ENCODE data around the gene NLE1. TPM values are rescaled to one million over a fixed set of nuclear protein-coding genes. Genes with fewer than 3 reads are reported as not detected.
"Not testable (repeated sequence)": the region's sequence is repeated elsewhere in the genome, so short reads cannot be mapped to it uniquely, and the experiment has no call there.

The NLE1 gene
- total and polyA plus RNA-seq, 5 donors from 2014 or later, result 3.1 to 9.8 (median 4.0) TPM

DNA sequence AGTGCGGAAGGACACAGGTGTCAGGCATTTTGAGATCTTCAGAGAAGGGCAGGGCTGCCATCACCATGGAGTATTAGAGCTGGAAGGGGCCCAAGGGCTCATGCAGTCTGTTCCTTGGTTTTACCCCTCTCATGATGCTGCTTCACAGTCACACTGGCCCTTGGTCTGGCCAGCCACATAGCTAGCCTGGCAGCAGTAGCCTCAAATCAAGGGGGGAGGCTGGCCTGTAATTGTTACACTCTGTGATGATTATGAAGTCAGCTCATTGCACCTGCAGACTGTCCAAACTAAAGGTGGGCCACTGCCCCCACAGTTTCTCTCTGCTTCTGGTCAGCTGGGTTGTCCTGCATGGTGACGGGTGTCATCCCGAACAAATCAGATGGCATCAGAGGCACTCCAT is 20.8 kb downstream of the NLE1 start, which contains the start of gene FNDC8:
Gene FNDC8 (plus strand): TSS at position 301 of the 400 bp plus-strand sequence. CDS start 79 bp downstream, at position 380.
- no peaks in the 10 kb centered on the region for H3K27me3 ChIP-seq (ENCODE audit: control insufficient read depth, insufficient read depth, low read length)
- no peaks in the 10 kb centered on the region for H3K9me3 ChIP-seq (ENCODE audit: control insufficient read depth in 2 of 2, low read length in 2 of 2)
- no peak within 1 kb of the TSS for H3K27ac Mint-ChIP-seq
- H3K9me3 Mint-ChIP-seq, result no peaks in the 10 kb centered on the region
- H3K4me3 ChIP-seq (ENCODE audit: low read depth, low read length), result no peak within 1 kb of the TSS
- H3K4me1 ChIP-seq (ENCODE audit: control insufficient read depth, insufficient read depth, low read length, poor library complexity, severe bottlenecking), result peaks cover 31% of the 10 kb centered on the region
- ATAC-seq (ENCODE audit: low read depth in 2 of 2) (no peak), DNase-seq (no peak)
- H3K36me3 ChIP-seq (ENCODE audit: control insufficient read depth, insufficient read depth, low read length), result no peaks in the 10 kb centered on the region
- H3K4me1 Mint-ChIP-seq, result peaks cover 0 to 31% (median 21%) of the 10 kb centered on the region in 4 donors
- peak within 1 kb of the TSS; percentile 56 to 79 (median 62) for H3K4me3 Mint-ChIP-seq
- H3K36me3 Mint-ChIP-seq, result peaks cover 6% of the 10 kb centered on the region
- no peaks in the 10 kb centered on the region for H3K27me3 Mint-ChIP-seq
- no peak within 1 kb of the TSS for H3K27ac ChIP-seq (ENCODE audit: insufficient read depth, low read length, poor library complexity, severe bottlenecking)

DNA sequence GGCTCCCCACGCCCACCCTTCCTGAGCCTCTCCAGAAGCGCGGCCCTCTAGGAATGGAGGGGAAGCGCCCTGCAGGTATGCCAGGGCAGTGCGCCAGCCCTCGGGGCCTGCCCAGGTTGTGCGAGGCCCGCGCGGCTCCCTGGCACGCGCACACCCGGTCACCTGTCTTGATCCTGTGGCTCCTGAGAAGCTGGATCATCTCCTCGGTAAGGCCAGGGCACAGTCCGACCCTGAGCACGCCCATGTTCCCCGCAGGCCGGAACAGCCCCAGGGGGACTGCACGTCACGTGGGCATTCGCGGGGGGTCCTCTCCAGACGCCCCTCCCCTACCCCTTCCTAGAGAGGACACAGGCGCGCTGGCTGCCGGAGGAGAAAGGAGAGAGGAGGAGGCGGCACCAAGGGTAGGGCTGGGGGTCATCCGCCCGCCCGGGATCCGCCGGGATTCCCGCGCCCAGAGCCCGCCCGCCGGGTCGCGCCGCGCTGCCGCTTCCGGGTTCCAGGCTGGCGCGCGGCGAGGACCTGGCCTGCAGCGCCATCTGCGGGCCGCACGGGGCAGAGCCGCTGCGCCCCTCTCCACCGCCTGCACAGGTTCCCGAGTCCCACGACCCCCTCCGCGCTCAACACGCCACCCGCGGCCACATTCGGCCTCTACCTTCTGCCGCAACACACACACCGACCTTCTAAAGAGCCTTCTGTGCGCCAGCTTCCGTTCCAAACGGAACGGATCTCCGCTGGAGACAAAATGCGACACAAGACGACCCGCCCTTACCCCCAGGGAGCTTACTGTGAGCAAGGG is 22.5 kb downstream of the NLE1 start, which contains the start of gene RAD51D:
Gene RAD51D (minus strand): TSS at position 491 of the 796 bp plus-strand sequence. CDS start 247 bp downstream, at position 244.
- Mint-ChIP-seq H3K4me1 (peaks cover 0 to 43% (median 27%) of the 10 kb centered on the region in 4 donors), H3K4me3 (peak within 1 kb of the TSS; percentile 89 to 95 (median 90)), H3K9me3 (no peaks in the 10 kb centered on the region), H3K27ac (peak within 1 kb of the TSS in 2 of 3 donors; percentile 91 to 94), H3K36me3 (peaks cover 9% of the 10 kb centered on the region), H3K27me3 (no peaks in the 10 kb centered on the region)
- DNase-seq, result peak; percentile 74 to 86 (median 82)
- Histone ChIP-seq H3K9me3 (ENCODE audit: control insufficient read depth in 2 of 2, low read length in 2 of 2) (no peaks in the 10 kb centered on the region), H3K4me1 (ENCODE audit: control insufficient read depth, insufficient read depth, low read length, poor library complexity, severe bottlenecking) (peaks cover 33% of the 10 kb centered on the region), H3K4me3 (ENCODE audit: low read depth, low read length) (peak within 1 kb of the TSS; percentile 75), H3K27ac (ENCODE audit: insufficient read depth, low read length, poor library complexity, severe bottlenecking) (peak within 1 kb of the TSS; percentile 78), H3K36me3 (ENCODE audit: control insufficient read depth, insufficient read depth, low read length) (no peaks in the 10 kb centered on the region), H3K27me3 (ENCODE audit: control insufficient read depth, insufficient read depth, low read length) (no peaks in the 10 kb centered on the region)
- ATAC-seq (ENCODE audit: low read depth in 2 of 2), result peak; percentile 89 to 91

DNA sequence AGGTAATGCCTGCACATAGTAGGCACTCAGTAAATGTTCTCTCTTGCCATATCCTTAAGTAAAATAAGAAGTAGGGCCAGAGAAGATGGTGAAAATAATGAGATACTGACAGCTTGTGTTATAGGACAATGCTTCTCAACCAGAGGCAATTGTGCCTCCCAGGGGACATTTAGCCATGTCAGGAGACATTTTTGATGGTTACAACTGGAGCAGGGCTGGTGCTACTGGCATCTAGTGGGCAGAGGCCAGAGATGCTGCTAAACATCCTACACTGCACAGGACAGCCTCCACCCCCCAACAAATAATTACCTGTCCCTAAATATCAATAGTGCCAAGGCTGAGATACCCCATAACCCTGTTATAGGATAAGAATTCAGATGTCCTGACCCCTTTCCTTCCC is 24.1 kb downstream of the NLE1 start:
- H3K4me1 ChIP-seq (ENCODE audit: control insufficient read depth, insufficient read depth, low read length, poor library complexity, severe bottlenecking), result peaks cover 33% of the 10 kb centered on the region
- DNase-seq, result peak in 2 of 3 donors; percentile 35 to 65
- H3K27me3 ChIP-seq (ENCODE audit: control insufficient read depth, insufficient read depth, low read length), result no peaks in the 10 kb centered on the region
- Mint-ChIP-seq H3K4me1 (peaks cover 0 to 43% (median 27%) of the 10 kb centered on the region in 4 donors), H3K36me3 (peaks cover 14% of the 10 kb centered on the region), H3K27me3 (no peaks in the 10 kb centered on the region), H3K4me3 (peak overlapping the region; percentile 84 to 95 (median 90)), H3K9me3 (no peaks in the 10 kb centered on the region), H3K27ac (peak overlapping the region; percentile 84 to 91 (median 87))
- peak in 1 of 2 donors; percentile 22 for ATAC-seq (ENCODE audit: low read depth in 2 of 2)
- no peak overlapping the region for H3K27ac ChIP-seq (ENCODE audit: insufficient read depth, low read length, poor library complexity, severe bottlenecking)
- no peaks in the 10 kb centered on the region for H3K9me3 ChIP-seq (ENCODE audit: control insufficient read depth in 2 of 2, low read length in 2 of 2)
- no peaks in the 10 kb centered on the region for H3K36me3 ChIP-seq (ENCODE audit: control insufficient read depth, insufficient read depth, low read length)
- peak overlapping the region; percentile 73 for H3K4me3 ChIP-seq (ENCODE audit: low read depth, low read length)

DNA sequence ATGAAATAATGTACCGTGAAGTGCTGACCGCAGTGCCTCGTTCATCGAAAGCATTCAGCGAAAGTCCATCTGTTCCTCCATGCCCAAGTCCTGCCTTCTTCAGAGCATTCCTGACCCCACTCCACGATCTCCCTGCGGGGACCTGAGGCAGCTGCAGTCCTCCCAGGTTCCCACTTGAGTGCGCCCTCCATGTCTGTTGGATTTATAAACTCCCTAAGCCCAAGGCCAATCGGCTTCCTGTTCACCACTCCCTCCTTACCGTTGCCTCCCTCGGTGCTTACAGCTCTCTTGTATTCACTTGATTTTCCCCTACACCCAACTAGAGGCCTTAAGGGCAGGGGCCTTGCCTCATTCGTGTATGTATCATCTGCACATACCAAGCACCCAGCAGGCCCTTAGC is 25.3 kb downstream of the NLE1 start:
- H3K9me3 ChIP-seq (ENCODE audit: control insufficient read depth in 2 of 2, low read length in 2 of 2), result no peaks in the 10 kb centered on the region
- no peak overlapping the region for H3K27ac ChIP-seq (ENCODE audit: insufficient read depth, low read length, poor library complexity, severe bottlenecking)
- H3K4me3 ChIP-seq (ENCODE audit: low read depth, low read length), result no peak overlapping the region
- peak overlapping the region in 2 of 3 donors; percentile 76 to 81 for H3K27ac Mint-ChIP-seq
- DNase-seq (no peak), ATAC-seq (ENCODE audit: low read depth in 2 of 2) (no peak)
- no peaks in the 10 kb centered on the region for H3K9me3 Mint-ChIP-seq
- peaks cover 0 to 49% (median 30%) of the 10 kb centered on the region in 4 donors for H3K4me1 Mint-ChIP-seq
- no peaks in the 10 kb centered on the region for H3K27me3 Mint-ChIP-seq
- peaks cover 33% of the 10 kb centered on the region for H3K4me1 ChIP-seq (ENCODE audit: control insufficient read depth, insufficient read depth, low read length, poor library complexity, severe bottlenecking)
- H3K36me3 ChIP-seq (ENCODE audit: control insufficient read depth, insufficient read depth, low read length), result no peaks in the 10 kb centered on the region
- no peaks in the 10 kb centered on the region for H3K27me3 ChIP-seq (ENCODE audit: control insufficient read depth, insufficient read depth, low read length)
- H3K36me3 Mint-ChIP-seq, result peaks cover 19% of the 10 kb centered on the region
- H3K4me3 Mint-ChIP-seq, result peak overlapping the region in 3 of 4 donors; percentile 14 to 64 (median 26)

DNA sequence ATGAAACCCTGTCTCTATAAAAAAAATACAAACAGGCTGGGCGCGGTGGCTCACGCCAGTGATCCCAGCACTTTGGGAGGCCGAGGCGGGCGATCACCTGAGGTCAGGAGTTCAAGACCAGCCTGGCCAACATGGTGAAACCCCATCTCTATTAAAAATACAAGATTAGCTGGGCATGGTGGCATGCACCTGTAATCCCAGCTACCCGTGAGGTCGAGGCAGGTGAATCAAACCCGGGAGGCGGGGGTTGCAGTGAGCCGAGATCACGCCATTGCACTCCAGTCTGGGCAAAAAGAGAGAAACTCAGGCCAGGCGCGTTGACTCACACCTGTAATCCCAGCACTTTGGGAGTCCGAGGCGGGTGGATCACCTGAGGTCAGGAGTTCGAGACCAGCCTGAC is 31.3 kb downstream of the NLE1 start:
- not testable (repeated sequence) for DNase-seq; H3K9me3 Mint-ChIP-seq; H3K27me3 ChIP-seq (ENCODE audit: control insufficient read depth, insufficient read depth, low read length); H3K4me1 ChIP-seq (ENCODE audit: control insufficient read depth, insufficient read depth, low read length, poor library complexity, severe bottlenecking); H3K27ac Mint-ChIP-seq; H3K27ac ChIP-seq (ENCODE audit: insufficient read depth, low read length, poor library complexity, severe bottlenecking); H3K9me3 ChIP-seq (ENCODE audit: control insufficient read depth in 2 of 2, low read length in 2 of 2); H3K27me3 Mint-ChIP-seq; ATAC-seq (ENCODE audit: low read depth in 2 of 2); H3K4me3 ChIP-seq (ENCODE audit: low read depth, low read length); H3K4me3 Mint-ChIP-seq
- peaks cover 17% of the 10 kb centered on the region for H3K36me3 ChIP-seq (ENCODE audit: control insufficient read depth, insufficient read depth, low read length)
- peaks cover 0 to 16% (median 11%) of the 10 kb centered on the region in 4 donors for H3K4me1 Mint-ChIP-seq
- peaks cover 25% of the 10 kb centered on the region for H3K36me3 Mint-ChIP-seq

DNA sequence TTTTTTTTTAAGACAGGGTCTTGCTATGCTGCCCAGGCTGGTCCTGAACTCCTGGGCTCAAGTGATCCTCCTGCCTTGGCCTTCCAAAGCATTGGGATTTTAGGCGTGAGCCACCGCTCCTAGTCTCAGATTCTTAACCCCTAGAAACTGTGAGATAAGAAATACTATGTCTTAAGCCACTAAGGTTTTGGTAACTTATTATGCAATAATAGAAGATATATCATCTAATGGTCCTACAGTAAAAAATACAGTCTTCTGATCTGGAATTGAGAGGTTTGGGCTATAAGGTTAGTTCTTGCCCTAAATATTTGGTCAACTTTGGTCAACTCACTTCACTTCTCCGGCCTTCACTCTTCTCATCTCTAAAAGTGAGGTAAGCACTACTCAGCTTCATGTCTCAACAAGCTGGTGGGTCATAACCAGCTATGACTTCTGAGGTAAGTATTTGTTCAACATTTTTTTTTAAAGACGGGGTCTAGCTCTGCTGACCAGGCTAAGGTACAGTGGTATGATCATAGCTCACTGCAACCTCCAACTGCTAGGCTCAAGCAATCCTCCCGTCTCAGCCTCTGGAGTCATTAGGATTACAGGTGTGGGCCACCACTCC is 37.2 kb downstream of the NLE1 start:
- Histone ChIP-seq H3K9me3 (ENCODE audit: control insufficient read depth in 2 of 2, low read length in 2 of 2) (no peaks in the 10 kb centered on the region), H3K27ac (ENCODE audit: insufficient read depth, low read length, poor library complexity, severe bottlenecking) (no peak overlapping the region), H3K4me3 (ENCODE audit: low read depth, low read length) (no peak overlapping the region), H3K4me1 (ENCODE audit: control insufficient read depth, insufficient read depth, low read length, poor library complexity, severe bottlenecking) (no peaks in the 10 kb centered on the region), H3K27me3 (ENCODE audit: control insufficient read depth, insufficient read depth, low read length) (no peaks in the 10 kb centered on the region), H3K36me3 (ENCODE audit: control insufficient read depth, insufficient read depth, low read length) (peaks cover 52% of the 10 kb centered on the region)
- Mint-ChIP-seq H3K36me3 (peaks cover 44% of the 10 kb centered on the region), H3K4me3 (no peak overlapping the region), H3K9me3 (no peaks in the 10 kb centered on the region), H3K4me1 (peaks cover 2 to 17% (median 3%) of the 10 kb centered on the region in 4 donors), H3K27ac (peak overlapping the region in 1 of 3 donors; percentile 76), H3K27me3 (no peaks in the 10 kb centered on the region)
- ATAC-seq (ENCODE audit: low read depth in 2 of 2), result no peak
- DNase-seq, result no peak

DNA sequence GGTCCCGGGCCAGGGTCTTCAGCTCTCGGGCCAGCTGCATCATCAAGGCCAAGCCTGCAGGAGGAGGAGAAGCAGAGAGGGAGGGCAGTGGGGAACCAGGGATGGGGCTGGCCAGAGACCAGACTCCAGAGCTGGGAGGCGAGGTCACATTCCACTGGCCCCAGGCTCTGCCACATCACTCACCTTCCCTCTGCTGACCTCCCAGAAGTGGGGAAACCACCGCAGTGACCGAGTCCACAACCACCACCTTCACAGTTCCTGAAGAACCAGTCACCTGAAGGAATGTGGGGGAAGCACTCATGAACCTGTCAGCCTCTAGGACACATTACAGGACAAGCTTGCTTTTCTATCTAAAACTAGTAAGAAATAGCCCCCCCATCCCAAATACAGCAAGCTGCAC is 38.8 kb downstream of the NLE1 start:
- Mint-ChIP-seq H3K9me3 (no peaks in the 10 kb centered on the region), H3K27me3 (no peaks in the 10 kb centered on the region), H3K27ac (peak overlapping the region in 1 of 3 donors; percentile 54), H3K4me3 (no peak overlapping the region), H3K4me1 (peaks cover 0 to 12% (median 3%) of the 10 kb centered on the region in 4 donors), H3K36me3 (peaks cover 53% of the 10 kb centered on the region)
- Histone ChIP-seq H3K4me1 (ENCODE audit: control insufficient read depth, insufficient read depth, low read length, poor library complexity, severe bottlenecking) (no peaks in the 10 kb centered on the region), H3K27me3 (ENCODE audit: control insufficient read depth, insufficient read depth, low read length) (no peaks in the 10 kb centered on the region), H3K36me3 (ENCODE audit: control insufficient read depth, insufficient read depth, low read length) (peaks cover 58% of the 10 kb centered on the region), H3K4me3 (ENCODE audit: low read depth, low read length) (no peak overlapping the region), H3K9me3 (ENCODE audit: control insufficient read depth in 2 of 2, low read length in 2 of 2) (no peaks in the 10 kb centered on the region), H3K27ac (ENCODE audit: insufficient read depth, low read length, poor library complexity, severe bottlenecking) (no peak overlapping the region)
- DNase-seq, result no peak
- ATAC-seq (ENCODE audit: low read depth in 2 of 2), result no peak
